PFSK-1 (cell line): ENCODE data around the gene POLR3H.

Experiments
- FOXP2 ChIP-seq: optimal IDR thresholded peaks from 2 replicates; pipeline ENCODE3; 2011; ENCODE audit warnings: borderline replicate concordance, control low read depth, inconsistent platforms; ENCODE audit not compliant: insufficient read depth; ENCODE audit errors: extremely low read length, extremely low read depth
- POLR2AphosphoS5 ChIP-seq: IDR thresholded peaks from 2 replicates; pipeline ENCODE4 v1.6.1; 2012; ENCODE audit warnings: low read depth, mild to moderate bottlenecking, control low read depth, low read length, moderate library complexity
- SIN3A ChIP-seq: IDR thresholded peaks from 2 replicates; pipeline ENCODE4 v1.6.1; 2012; ENCODE audit warnings: mild to moderate bottlenecking, low read length, moderate library complexity, borderline replicate concordance; ENCODE audit not compliant: insufficient read depth
- TAF1 ChIP-seq: IDR thresholded peaks from 2 replicates; pipeline ENCODE4 v1.6.1; 2012; ENCODE audit warnings: low read length, control low read depth, borderline replicate concordance; ENCODE audit not compliant: insufficient read depth
- TF ChIP-seq, protein P1 (sequence below), 2 experiments: IDR thresholded peaks; 2 replicates each; pipeline versions ENCODE4 v1.6.1 to v1.8.0; 2011 to 2012; ENCODE audit warnings: low read depth in 2 of 2, low read length in 2 of 2, control low read depth in 1 of 2, inconsistent platforms in 1 of 2, mild to moderate bottlenecking in 1 of 2, moderate library complexity in 1 of 2; ENCODE audit not compliant: insufficient read depth in 1 of 2

Gene POLR3H

GRCh38 chr22:41563051-41563711, 18.9 kb upstream of the POLR3H start:
- TF ChIP-seq, protein P1, sequence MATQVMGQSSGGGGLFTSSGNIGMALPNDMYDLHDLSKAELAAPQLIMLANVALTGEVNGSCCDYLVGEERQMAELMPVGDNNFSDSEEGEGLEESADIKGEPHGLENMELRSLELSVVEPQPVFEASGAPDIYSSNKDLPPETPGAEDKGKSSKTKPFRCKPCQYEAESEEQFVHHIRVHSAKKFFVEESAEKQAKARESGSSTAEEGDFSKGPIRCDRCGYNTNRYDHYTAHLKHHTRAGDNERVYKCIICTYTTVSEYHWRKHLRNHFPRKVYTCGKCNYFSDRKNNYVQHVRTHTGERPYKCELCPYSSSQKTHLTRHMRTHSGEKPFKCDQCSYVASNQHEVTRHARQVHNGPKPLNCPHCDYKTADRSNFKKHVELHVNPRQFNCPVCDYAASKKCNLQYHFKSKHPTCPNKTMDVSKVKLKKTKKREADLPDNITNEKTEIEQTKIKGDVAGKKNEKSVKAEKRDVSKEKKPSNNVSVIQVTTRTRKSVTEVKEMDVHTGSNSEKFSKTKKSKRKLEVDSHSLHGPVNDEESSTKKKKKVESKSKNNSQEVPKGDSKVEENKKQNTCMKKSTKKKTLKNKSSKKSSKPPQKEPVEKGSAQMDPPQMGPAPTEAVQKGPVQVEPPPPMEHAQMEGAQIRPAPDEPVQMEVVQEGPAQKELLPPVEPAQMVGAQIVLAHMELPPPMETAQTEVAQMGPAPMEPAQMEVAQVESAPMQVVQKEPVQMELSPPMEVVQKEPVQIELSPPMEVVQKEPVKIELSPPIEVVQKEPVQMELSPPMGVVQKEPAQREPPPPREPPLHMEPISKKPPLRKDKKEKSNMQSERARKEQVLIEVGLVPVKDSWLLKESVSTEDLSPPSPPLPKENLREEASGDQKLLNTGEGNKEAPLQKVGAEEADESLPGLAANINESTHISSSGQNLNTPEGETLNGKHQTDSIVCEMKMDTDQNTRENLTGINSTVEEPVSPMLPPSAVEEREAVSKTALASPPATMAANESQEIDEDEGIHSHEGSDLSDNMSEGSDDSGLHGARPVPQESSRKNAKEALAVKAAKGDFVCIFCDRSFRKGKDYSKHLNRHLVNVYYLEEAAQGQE (IDR thresholded peaks at IDR 0.05; ENCODE audit: insufficient read depth in 1 of 2, low read depth in 2 of 2, low read length in 2 of 2): no peak
- TF ChIP-seq FOXP2: no peak
- TF ChIP-seq POLR2AphosphoS5: no peak
- no peak for TF ChIP-seq TAF1
- TF ChIP-seq SIN3A: no peak

- TF ChIP-seq POLR2AphosphoS5 (no peak), FOXP2 (no peak), TAF1 (no peak), SIN3A (no peak)
- TF ChIP-seq, protein P1 (IDR thresholded peaks at IDR 0.05; ENCODE audit: insufficient read depth in 1 of 2, low read depth in 2 of 2, low read length in 2 of 2): no peak
These were observed 18.2 kb upstream of the POLR3H start for GRCh38 chr22:41562461-41562860.

DNA sequence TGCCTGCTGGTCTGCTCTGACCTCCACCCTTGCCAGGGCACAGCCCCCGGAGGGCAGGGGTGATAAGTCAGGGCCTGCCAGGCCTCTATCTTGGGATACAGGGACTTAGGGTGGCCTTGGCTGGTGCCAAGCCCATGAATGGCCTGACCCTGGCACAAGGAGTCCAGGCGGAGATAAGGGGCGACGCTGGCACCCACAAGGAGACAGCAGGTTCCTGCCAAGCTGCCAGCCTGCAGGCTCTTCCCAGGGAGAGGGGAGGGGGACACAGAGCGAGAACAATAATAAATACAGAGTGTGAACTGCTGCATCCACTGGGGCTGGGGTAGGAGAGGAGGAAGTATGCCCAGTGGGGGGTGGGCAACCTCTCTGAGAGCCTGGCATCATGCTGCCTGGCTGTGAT, 17.5 kb upstream of the POLR3H start:
- TF ChIP-seq, protein P1 (IDR thresholded peaks at IDR 0.05; ENCODE audit: insufficient read depth in 1 of 2, low read depth in 2 of 2, low read length in 2 of 2): no peak
- TF ChIP-seq TAF1 (no peak), SIN3A (no peak), FOXP2 (no peak), POLR2AphosphoS5 (no peak)

- TF ChIP-seq FOXP2 (no peak), TAF1 (no peak), SIN3A (no peak), POLR2AphosphoS5 (no peak)
- TF ChIP-seq, protein P1 (IDR thresholded peaks at IDR 0.05; ENCODE audit: insufficient read depth in 1 of 2, low read depth in 2 of 2, low read length in 2 of 2): no peak
These were observed 17.1 kb upstream of the POLR3H start for GRCh38 chr22:41561335-41561734.

DNA sequence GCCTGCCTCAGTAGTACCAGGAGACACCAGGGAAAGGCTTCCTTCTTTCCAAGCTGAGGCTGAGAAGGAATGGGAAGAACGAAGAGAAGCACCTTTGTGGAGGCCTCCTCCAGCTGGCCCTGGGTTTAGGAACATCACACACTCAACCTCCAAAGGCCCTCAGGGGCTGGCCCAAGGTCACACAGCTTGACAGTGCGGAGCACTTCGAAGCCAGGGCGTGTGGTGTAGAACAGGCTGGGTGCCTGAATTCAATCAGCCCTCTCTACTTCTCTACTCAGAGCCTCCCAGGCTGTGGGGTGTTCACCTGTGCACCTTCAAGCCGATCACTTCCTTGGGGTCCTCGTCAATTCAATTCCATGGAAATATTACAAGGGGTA, 15.8 kb upstream of the POLR3H start:
- TF ChIP-seq POLR2AphosphoS5 (no peak), FOXP2 (no peak), SIN3A (no peak), TAF1 (no peak)
- TF ChIP-seq, protein P1 (IDR thresholded peaks at IDR 0.05; ENCODE audit: insufficient read depth in 1 of 2, low read depth in 2 of 2, low read length in 2 of 2): no peak
